ENCODE data around the gene ACTR3C.
A peak's percentile ranks its signal among the peaks of the same experiment; 100 is the strongest.

Gene ACTR3C

GRCh38 chr7:150322833-150323681 is at the start of gene ACTR3C, which contains the start of gene LRRC61:
TSS of gene ACTR3C (minus strand) at chr7:150323545. CDS start at chr7:150295296, 28,249 bp downstream.
TSS of gene LRRC61 (plus strand) at chr7:150323355. CDS start at chr7:150336862, 13,507 bp downstream.
- peak; percentile 29 to 36 for DNase-seq (ENCODE audit: low read depth in 1 of 2, low spot score in 1 of 2)

DNA sequence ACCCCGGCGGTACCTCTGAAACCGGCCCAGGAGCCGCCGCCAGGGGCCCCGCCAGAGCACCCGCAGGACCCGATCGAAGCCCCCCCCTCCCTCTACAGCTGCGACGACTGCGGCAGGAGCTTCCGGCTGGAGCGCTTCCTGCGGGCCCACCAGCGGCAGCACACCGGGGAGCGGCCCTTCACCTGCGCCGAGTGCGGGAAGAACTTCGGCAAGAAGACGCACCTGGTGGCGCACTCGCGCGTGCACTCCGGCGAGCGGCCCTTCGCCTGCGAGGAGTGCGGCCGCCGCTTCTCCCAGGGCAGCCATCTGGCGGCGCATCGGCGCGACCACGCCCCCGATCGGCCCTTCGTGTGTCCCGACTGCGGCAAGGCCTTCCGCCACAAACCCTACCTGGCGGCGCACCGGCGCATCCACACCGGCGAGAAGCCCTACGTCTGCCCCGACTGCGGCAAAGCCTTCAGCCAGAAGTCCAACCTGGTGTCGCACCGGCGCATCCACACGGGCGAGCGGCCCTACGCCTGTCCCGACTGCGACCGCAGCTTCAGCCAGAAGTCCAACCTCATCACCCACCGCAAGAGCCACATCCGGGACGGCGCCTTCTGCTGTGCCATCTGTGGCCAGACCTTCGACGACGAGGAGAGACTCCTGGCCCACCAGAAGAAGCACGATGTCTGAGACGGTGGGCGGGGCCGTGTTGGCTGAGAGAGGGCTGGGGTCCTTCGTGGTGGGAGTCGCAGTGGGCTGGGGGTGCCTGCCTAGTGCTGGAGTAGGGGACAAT is 49.1 kb upstream of the ACTR3C start:
- no peak for DNase-seq (ENCODE audit: low read depth in 1 of 2, low spot score in 1 of 2)

DNA sequence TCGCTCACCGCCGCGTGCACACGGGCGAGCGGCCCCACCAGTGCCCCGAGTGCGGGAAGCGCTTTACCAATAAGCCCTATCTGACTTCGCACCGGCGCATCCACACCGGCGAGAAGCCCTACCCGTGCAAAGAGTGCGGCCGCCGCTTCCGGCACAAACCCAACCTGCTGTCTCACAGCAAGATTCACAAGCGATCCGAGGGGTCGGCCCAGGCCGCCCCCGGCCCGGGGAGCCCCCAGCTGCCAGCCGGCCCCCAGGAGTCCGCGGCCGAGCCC is 48.6 kb upstream of the ACTR3C start:
- no peak for DNase-seq (ENCODE audit: low read depth in 1 of 2, low spot score in 1 of 2)

DNA sequence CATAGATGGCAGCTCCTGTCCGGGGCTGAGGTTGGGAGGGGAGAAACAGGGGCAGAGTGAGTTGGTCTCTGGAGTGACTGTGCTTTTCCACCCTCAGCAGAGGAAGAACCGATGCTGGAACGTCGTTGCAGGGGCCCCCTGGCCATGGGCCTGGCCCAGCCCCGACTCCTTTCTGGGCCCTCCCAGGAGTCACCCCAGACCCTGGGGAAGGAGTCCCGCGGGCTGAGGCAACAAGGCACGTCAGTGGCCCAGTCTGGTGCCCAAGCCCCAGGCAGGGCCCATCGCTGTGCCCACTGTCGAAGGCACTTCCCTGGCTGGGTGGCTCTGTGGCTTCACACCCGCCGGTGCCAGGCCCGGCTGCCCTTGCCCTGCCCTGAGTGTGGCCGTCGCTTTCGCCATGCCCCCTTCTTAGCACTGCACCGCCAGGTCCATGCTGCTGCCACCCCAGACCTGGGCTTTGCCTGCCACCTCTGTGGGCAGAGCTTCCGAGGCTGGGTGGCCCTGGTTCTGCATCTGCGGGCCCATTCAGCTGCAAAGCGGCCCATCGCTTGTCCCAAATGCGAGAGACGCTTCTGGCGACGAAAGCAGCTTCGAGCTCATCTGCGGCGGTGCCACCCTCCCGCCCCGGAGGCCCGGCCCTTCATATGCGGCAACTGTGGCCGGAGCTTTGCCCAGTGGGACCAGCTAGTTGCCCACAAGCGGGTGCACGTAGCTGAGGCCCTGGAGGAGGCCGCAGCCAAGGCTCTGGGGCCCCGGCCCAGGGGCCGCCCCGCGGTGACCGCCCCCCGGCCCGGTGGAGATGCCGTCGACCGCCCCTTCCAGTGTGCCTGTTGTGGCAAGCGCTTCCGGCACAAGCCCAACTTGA is 48.0 kb upstream of the ACTR3C start:
- DNase-seq (ENCODE audit: low read depth in 1 of 2, low spot score in 1 of 2), result no peak

DNA sequence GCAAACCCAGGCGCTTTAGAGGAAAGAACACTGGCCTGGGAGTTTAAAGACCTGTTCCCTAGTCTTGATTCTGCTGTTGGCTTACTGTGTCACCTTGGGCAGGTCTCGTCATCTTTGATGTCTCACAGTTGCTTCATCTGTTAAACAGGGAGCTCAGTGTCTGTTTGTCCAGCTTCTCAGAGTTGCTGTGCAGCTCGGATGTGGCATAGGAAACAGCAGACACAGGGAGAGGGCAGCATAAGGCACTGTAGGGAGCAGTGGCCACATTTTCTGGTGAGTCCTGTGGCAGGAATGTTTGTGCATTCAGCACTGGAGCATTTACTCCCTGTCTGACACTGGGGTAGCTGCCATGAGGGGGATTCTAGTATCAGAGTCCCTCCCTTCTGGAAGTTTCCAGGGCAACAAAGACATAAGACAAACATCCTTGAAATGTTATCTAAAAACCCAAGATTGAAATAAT is 47.3 kb upstream of the ACTR3C start:
- DNase-seq (ENCODE audit: low read depth in 1 of 2, low spot score in 1 of 2), result no peak

- DNase-seq (ENCODE audit: low read depth in 1 of 2, low spot score in 1 of 2), result no peak
These were observed 46.6 kb upstream of the ACTR3C start for GRCh38 chr7:150369748-150370501.

- peak in 1 of 2 donors; percentile 45 for DNase-seq (ENCODE audit: low read depth in 1 of 2, low spot score in 1 of 2)
These were observed 45.8 kb upstream of the ACTR3C start for GRCh38 chr7:150368884-150369747.

DNA sequence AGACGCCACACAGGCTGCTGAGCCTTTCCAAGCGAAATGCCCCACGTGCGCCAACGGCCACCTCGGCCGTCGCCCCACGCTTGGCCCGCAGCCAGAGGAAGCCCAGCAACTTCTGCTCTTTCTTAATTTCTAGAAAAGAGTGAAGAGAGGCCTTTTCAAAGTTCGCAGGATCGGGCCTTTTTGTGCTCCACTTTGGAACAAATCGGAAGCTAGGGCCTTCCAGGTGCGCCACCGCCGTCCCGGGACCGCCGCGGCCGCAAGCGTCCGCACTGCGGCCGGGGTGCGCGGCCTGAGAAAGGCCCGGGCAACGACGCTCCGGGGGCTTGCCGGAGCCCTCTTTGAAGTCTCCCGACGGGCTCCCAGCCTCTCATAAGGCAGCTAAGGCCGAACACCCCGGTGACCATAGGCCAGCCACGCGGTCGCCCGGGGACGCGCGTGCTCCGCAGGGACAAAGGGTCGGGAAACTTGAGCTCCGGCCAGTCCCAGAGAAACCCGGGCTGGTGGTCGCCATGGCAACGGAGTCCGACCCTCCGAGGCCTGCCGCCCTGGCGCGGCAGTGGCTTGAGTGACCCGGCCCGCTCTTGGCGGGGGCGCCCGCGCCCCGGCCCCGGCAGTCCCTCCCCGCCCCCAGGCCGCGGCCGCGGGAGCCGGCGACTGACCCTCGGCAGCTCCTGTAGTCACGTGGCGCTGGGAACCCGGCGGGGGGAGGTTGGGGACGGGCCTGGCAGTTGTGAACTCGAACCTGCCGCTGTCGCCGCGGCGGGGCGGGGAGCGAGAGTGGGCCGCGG is 44.9 kb upstream of the ACTR3C start, which contains the start of gene REPIN1:
Gene REPIN1 (plus strand): TSS at position 727 of the 788 bp plus-strand sequence. CDS start 890 bp downstream, outside the sequence.
- peak; percentile 55 to 67 for DNase-seq (ENCODE audit: low read depth in 1 of 2, low spot score in 1 of 2)

DNA sequence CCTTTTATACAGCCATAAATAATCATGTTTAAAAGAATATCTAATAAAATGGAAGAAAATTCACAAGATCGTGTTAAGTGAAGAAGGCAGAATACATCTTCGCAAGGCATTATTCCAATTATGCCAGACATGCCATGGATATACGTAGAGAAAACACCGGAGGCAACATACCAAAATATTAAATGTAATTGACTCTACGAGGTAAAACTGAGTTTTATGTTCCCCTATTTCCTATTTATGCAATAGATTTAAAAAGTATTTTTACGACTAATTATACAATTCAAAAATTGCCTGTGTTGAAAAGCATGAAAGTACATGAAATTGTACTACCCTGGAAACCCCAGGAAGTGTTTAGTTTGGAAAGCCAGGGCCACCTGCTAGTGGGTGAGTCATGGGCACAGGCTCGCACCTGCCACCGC is 44.3 kb upstream of the ACTR3C start:
- no peak for DNase-seq (ENCODE audit: low read depth in 1 of 2, low spot score in 1 of 2)

- no peak for DNase-seq (ENCODE audit: low read depth in 1 of 2, low spot score in 1 of 2)
These were observed 42.5 kb upstream of the ACTR3C start for GRCh38 chr7:150365673-150366398.

- no peak for DNase-seq (ENCODE audit: low read depth in 1 of 2, low spot score in 1 of 2)
These were observed 41.8 kb upstream of the ACTR3C start for GRCh38 chr7:150365194-150365593.

- no peak for DNase-seq (ENCODE audit: low read depth in 1 of 2, low spot score in 1 of 2)
These were observed 40.5 kb upstream of the ACTR3C start for GRCh38 chr7:150363872-150364271.

DNA sequence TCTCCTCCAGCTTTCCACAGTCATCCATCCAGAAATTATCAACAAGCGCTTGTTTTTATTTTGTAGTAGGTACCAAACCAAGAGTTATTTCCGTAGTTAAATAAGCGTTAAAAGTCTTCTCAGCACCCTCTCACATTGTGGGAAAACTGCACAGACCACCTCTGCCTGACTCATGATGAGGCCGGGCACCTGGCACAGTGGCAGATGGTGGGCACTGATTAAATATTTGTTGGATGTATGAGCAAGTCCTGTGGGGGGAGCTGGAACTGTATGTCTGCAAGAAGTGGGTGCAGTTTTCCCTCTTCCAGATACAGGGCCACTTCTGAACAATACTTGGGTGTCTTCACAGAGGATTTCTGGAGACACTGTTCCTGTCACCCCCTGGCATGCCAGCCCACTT is 40.0 kb upstream of the ACTR3C start:
- no peak for DNase-seq (ENCODE audit: low read depth in 1 of 2, low spot score in 1 of 2)

- no peak for DNase-seq (ENCODE audit: low read depth in 1 of 2, low spot score in 1 of 2)
These were observed 38.7 kb upstream of the ACTR3C start for GRCh38 chr7:150361807-150362621.

DNA sequence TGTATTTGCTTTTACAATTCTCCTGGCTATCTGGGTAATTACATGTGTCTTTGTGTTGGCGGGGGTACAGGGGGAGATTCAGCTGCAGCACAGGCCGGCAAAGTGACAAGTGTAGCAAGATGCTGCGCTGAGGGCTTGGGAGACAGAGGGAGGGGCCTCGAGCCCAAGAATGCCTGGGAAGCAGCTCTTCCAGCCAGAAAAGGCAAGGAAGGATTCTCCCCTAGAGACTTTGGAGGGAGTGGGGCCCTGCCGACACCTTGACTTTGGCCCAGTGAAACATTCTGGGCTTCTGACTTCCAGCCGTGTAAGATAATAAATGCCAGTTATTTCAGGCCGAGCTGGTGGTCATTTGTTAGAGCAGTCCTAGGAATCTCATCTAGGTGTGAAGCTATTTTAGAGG is 38.1 kb upstream of the ACTR3C start:
- DNase-seq (ENCODE audit: low read depth in 1 of 2, low spot score in 1 of 2), result no peak

DNA sequence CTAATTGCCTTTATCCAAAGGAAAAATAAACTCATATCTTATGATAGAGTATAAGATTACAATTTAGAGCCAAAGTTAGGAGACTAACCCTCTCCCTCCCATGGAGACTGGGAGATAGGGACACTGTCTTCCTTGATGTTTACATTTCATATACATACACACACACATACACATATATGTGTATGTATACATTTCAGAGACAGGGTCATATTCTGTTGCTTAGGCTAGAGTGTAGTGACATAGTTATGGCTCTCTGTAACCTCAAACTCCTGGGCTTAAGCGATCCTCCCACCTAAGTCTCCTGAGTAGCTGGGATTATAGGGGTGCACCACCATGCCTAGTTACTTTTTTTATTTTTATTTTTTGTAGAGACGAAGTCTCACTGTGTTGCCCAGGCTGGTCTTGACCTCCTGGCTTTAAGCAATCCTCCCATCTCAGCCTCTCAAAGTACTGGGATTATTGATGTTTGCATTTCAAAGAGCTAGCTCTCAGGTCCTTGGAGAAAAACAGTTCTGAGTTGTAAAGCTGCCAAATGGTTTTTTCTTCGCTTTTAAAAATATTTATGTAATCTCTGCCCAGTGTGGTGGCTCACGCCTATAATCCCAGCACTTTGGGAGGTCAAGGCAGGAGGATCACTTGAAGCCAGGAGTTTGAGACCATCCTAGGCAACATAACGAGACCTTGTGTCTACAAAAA is 37.2 kb upstream of the ACTR3C start:
- DNase-seq (ENCODE audit: low read depth in 1 of 2, low spot score in 1 of 2), result no peak

Measured in activated T-helper 1 cell treated with anti-CD3 and anti-CD28 coated beads, Interleukin-2, amount 50 U/mL, for 16 hours (primary cell).